DOHH2 (cell line): ENCODE data around the gene B4GALNT4.

Experiments
- CTCF ChIP-seq: fragments of 200-600 bp; sonication (generic); IDR thresholded peaks from one replicate; pipeline ENCODE4 v1.5.1; 2014; ENCODE audit warnings: antibody characterized with exemption, mild to moderate bottlenecking, low read depth, low read length; ENCODE audit not compliant: poor library complexity, severe bottlenecking
- EZH2phosphoT487 ChIP-seq: fragments of 200-600 bp; sonication (generic); IDR thresholded peaks from 2 replicates; pipeline ENCODE4 v1.6.1; 2017; ENCODE audit warnings: borderline replicate concordance, mild to moderate bottlenecking, antibody characterized with exemption, low read length, moderate library complexity, mixed read lengths

- TF ChIP-seq CTCF = no peak
- TF ChIP-seq EZH2phosphoT487 = no peak
Observed at GRCh38 chr11:383431-383830, 14.1 kb downstream of the B4GALNT4 start.
